MM.1S (cell line): Measurements from ENCODE around the gene TPSAB1.

Experiments
- DNase-seq: peaks from one replicate; pipeline ENCODE4 v3.0.0-alpha.2; 2015
- H2AFZ ChIP-seq: fragments of 300-600 bp; sonication (generic); 2 replicates; pipeline ENCODE4 v1.6.0; 2016; ENCODE audit warnings: antibody characterized with exemption, low read length
- H3F3A ChIP-seq: fragments of 300-600 bp; sonication (generic); 2 replicates; pipeline ENCODE4 v1.6.1; 2016; ENCODE audit warnings: mild to moderate bottlenecking, antibody characterized with exemption, low read length, moderate library complexity, mixed read lengths; ENCODE audit not compliant: insufficient read depth
- H3K27ac ChIP-seq: fragments of 300-600 bp; sonication (generic); 2 replicates; pipeline ENCODE4 v1.5.1; 2016; ENCODE audit warnings: mild to moderate bottlenecking, low read length
- H3K27me3 ChIP-seq: fragments of 300-600 bp; sonication (generic); replicated peaks from 2 replicates; pipeline ENCODE4 v1.6.0; 2016; ENCODE audit warnings: low read length; ENCODE audit not compliant: insufficient read depth
- H3K36me3 ChIP-seq: fragments of 300-600 bp; sonication (generic); replicated peaks from 2 replicates; pipeline ENCODE4 v1.6.1; 2016; ENCODE audit warnings: mild to moderate bottlenecking, low read length, mixed read lengths; ENCODE audit not compliant: insufficient read depth
- H3K4me1 ChIP-seq: fragments of 300-600 bp; sonication (generic); 2 replicates; pipeline ENCODE4 v1.6.1; 2016; ENCODE audit warnings: low read length, mixed read lengths
- H3K4me2 ChIP-seq: fragments of 300-600 bp; sonication (generic); 2 replicates; pipeline ENCODE4 v1.6.0; 2016; ENCODE audit warnings: low read depth, low read length
- H3K4me3 ChIP-seq: fragments of 300-600 bp; sonication (generic); 2 replicates; pipeline ENCODE4 v1.5.1; 2016; ENCODE audit warnings: low read length, mixed read lengths
- H3K79me2 ChIP-seq: fragments of 300-600 bp; sonication (generic); 2 replicates; pipeline ENCODE4 v1.6.1; 2016; ENCODE audit warnings: mixed run types, low read length, mixed read lengths
- H3K9ac ChIP-seq: fragments of 300-600 bp; sonication (generic); 2 replicates; pipeline ENCODE4 v1.6.1; 2016; ENCODE audit warnings: low read length, mixed read lengths
- H3K9me2 ChIP-seq: fragments of 300-600 bp; sonication (generic); replicated peaks from 2 replicates; pipeline ENCODE4 v1.6.1; 2016; ENCODE audit warnings: mild to moderate bottlenecking, low read length, mixed read lengths; ENCODE audit not compliant: insufficient read depth
- H3K9me3 ChIP-seq: fragments of 300-600 bp; sonication (generic); replicated peaks from 2 replicates; pipeline ENCODE4 v1.6.1; 2016; ENCODE audit warnings: mild to moderate bottlenecking, low read length, mixed read lengths; ENCODE audit not compliant: insufficient read depth
- H4K20me1 ChIP-seq: fragments of 300-600 bp; sonication (generic); 2 replicates; pipeline ENCODE4 v1.6.1; 2016; ENCODE audit warnings: mild to moderate bottlenecking, low read length, moderate library complexity, mixed read lengths; ENCODE audit not compliant: insufficient read depth
- CTCF ChIP-seq: fragments of 300-600 bp; sonication (generic); IDR thresholded peaks from 2 replicates; pipeline ENCODE4 v1.5.1; 2016; ENCODE audit warnings: antibody characterized with exemption, low read length, mixed read lengths
- EZH2 ChIP-seq: fragments of 300-600 bp; sonication (generic); optimal IDR thresholded peaks from 2 replicates; pipeline ENCODE3; 2017; ENCODE audit warnings: low read depth, mild to moderate bottlenecking, antibody characterized with exemption, low read length, mixed read lengths
- EZH2phosphoT487 ChIP-seq: fragments of 300-600 bp; sonication (generic); IDR thresholded peaks from 2 replicates; pipeline ENCODE4 v1.6.1; 2018; ENCODE audit warnings: antibody characterized with exemption, low read length

The TPSAB1 gene

DNA sequence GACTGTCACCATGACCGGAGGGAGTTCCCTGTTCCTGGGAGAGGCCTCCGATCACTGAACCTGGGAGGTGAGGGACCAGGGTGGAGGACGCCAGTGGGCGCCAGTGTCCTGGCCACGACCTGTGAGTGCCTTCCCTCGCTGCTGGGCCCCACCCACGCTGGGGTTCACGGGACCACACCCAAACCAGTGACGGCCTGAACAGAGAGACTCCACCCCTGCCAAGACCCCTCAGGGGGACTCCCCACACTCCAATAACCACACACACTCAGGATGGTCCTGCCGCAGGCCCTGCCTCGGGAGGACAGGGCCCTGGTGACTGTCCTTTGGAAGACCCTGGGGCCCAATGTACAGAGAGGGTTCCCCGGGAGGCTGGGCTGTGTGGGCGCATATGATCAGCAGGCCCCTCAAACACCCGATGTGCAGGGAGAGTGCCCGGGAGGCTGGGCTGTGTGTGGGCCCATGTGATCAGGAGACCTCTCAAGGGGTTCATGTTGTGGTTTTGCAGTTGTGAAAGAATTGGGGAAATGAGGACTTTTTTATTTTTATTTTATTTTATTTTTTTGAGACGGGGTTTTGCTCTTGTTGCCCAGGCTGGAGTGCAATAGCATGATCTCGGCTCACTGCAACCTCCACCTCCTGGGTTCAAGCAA, 41.9 kb downstream of the TPSAB1 start:
- no peak for DNase-seq
- TF ChIP-seq CTCF (no peak), EZH2phosphoT487 (no peak), EZH2 (no peak)
- no peak overlapping the region for H3K4me2 ChIP-seq
- H4K20me1 ChIP-seq, result no peaks in the 10 kb centered on the region
- H3K9me2 ChIP-seq, result no peaks in the 10 kb centered on the region
- no peak overlapping the region for H2AFZ ChIP-seq
- no peaks in the 10 kb centered on the region for H3K79me2 ChIP-seq
- no peak overlapping the region for H3K27ac ChIP-seq
- no peaks in the 10 kb centered on the region for H3F3A ChIP-seq
- peaks cover 92% of the 10 kb centered on the region for H3K27me3 ChIP-seq
- H3K9ac ChIP-seq, result no peak overlapping the region
- H3K4me1 ChIP-seq, result no peaks in the 10 kb centered on the region
- H3K9me3 ChIP-seq, result no peaks in the 10 kb centered on the region
- H3K4me3 ChIP-seq, result no peak overlapping the region
- H3K36me3 ChIP-seq, result no peaks in the 10 kb centered on the region

DNA sequence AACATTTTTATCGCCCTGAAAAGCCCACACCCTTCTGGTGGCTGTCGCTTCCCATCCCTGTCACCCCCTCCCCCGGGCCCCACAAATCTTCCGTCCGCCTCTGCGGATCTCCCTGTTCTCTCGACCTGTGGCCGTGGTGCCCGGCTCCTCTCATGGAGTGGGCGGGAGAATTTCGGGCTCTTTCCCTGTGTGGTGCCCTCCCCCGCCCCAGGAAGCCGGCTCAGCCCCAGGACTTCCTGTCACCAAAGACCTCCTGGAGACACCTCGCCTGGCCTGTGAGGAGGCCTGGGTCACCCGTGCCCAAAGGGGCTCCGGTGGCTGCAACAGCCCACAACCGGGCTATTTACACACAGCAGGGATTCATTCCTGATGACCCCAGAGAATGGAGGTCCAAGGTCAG, 42.8 kb downstream of the TPSAB1 start:
- peaks cover 92% of the 10 kb centered on the region for H3K27me3 ChIP-seq
- H2AFZ ChIP-seq, result no peak overlapping the region
- no peak overlapping the region for H3K4me3 ChIP-seq
- H3F3A ChIP-seq, result no peaks in the 10 kb centered on the region
- H3K79me2 ChIP-seq, result no peaks in the 10 kb centered on the region
- H3K9me3 ChIP-seq, result no peaks in the 10 kb centered on the region
- H3K9me2 ChIP-seq, result no peaks in the 10 kb centered on the region
- TF ChIP-seq EZH2 (no peak), EZH2phosphoT487 (no peak), CTCF (no peak)
- DNase-seq, result no peak
- H4K20me1 ChIP-seq, result no peaks in the 10 kb centered on the region
- no peak overlapping the region for H3K27ac ChIP-seq
- no peaks in the 10 kb centered on the region for H3K36me3 ChIP-seq
- H3K9ac ChIP-seq, result no peak overlapping the region
- H3K4me2 ChIP-seq, result no peak overlapping the region
- H3K4me1 ChIP-seq, result no peaks in the 10 kb centered on the region

DNA sequence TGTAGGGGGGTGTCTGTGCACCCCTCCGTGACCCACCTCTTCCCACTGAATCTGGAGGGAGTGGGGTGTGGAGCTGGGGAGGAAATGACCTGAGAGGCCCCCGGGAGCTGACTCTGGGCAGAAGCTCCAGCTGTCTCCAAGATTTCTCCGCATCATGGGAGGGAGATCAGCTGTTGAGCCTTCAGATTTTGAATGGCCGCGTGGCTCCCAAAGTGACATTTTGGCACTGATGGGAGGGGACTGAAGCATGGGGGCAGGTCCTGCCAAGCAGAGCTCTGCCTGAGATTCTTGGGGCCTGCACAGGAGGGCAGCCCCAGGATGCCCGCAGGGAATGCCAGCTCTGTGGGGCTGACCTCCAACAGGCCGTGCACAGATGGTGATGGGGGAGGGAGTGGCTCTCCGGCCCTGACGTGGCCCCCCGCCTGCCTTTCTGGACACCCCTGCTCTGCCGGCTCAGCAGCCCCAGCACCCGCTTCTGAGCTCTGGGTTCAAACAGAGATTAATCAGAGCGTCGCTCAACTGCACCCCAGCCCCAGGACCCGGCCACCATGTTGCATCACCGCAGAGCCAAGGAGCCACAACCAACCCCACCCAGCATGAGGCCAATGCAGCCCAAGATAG, 43.6 kb downstream of the TPSAB1 start:
- no peaks in the 10 kb centered on the region for H3K9me3 ChIP-seq
- no peaks in the 10 kb centered on the region for H3K36me3 ChIP-seq
- no peak overlapping the region for H3K9ac ChIP-seq
- TF ChIP-seq CTCF (no peak), EZH2 (no peak), EZH2phosphoT487 (no peak)
- H3K4me3 ChIP-seq, result no peak overlapping the region
- H3K4me2 ChIP-seq, result no peak overlapping the region
- no peak overlapping the region for H3K27ac ChIP-seq
- H4K20me1 ChIP-seq, result no peaks in the 10 kb centered on the region
- no peaks in the 10 kb centered on the region for H3F3A ChIP-seq
- peaks cover 92% of the 10 kb centered on the region for H3K27me3 ChIP-seq
- DNase-seq, result no peak
- H3K9me2 ChIP-seq, result no peaks in the 10 kb centered on the region
- H2AFZ ChIP-seq, result no peak overlapping the region
- no peaks in the 10 kb centered on the region for H3K4me1 ChIP-seq
- H3K79me2 ChIP-seq, result no peaks in the 10 kb centered on the region
